ENCODE results near the gene HOOK2. TPM values are rescaled to one million over a fixed set of nuclear protein-coding genes. Genes with fewer than 3 reads are reported as not detected.
A peak's percentile ranks its signal among the peaks of the same experiment; 100 is the strongest.

HOOK2 gene
- total RNA-seq, 1 experiment from 2014 or later = 14.3 TPM

DNA sequence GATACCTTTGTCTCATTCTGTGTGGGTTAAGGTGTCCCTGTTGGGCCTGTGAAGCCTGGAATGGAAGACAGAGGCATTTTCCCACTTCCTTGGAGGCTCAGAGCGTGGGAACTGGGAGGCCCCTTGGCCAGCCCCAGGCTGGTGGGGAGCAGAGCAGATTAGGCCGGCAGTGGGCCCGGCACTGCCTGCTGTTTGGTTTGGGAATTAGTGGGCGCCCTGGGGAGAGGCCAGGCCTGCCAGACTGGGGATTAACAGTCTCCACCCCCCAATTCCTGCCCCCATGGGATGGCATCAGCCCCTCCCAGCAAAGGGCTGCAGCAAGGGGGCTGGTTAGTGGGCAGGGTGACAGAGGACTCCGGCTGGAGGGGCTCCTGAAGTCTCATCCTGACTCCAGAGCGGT is 26.9 kb downstream of the HOOK2 start:
- H3K4me3 ChIP-seq (ENCODE audit: low read depth in 2 of 2, low read length in 2 of 2) = no peak overlapping the region
- DNase-seq (ENCODE audit: low read depth, low spot score) (no peak), ATAC-seq (0 out of 2 replicates have a peak, but pooled peaks have one; percentile 3)
- no peak overlapping the region for H3K27ac ChIP-seq (ENCODE audit: low read length)
- ChIA-PET POLR2A (no interaction called here), CTCF (interaction anchor here (0.6 kb wide), 1 partner anchor 103 kb away, joined by 4 read pairs; no protein-coding TSS in a partner anchor)
- TF ChIP-seq SIN3A (IDR thresholded peaks at IDR 0.05; ENCODE audit: borderline replicate concordance, insufficient read depth, low read depth, low read length) (no peak), REST (IDR thresholded peaks at IDR 0.05; ENCODE audit: insufficient read depth in 1 of 2, low read depth in 2 of 2, low read length in 1 of 2) (no peak), CTCF (IDR thresholded peaks at IDR 0.05) (no peak), POLR2AphosphoS5 (IDR thresholded peaks at IDR 0.05; ENCODE audit: low read depth, low read length) (no peak), TCF7L2 (IDR thresholded peaks at IDR 0.05; ENCODE audit: low read depth, low read length) (no peak)
- BruUV-seq (replicated peaks) = no TSS peak
- in situ Hi-C loops (cut with HindIII; ENCODE audit: low pct_unique_long_range_greater_than_20kb, low sequenced_read_pairs) (no loop called here), intact Hi-C loops (cut with micrococcal nuclease; ENCODE audit: unreplicated experiment) (no loop called here)
- H3K36me3 ChIP-seq (ENCODE audit: control insufficient read depth, insufficient read depth, low read length) = no peaks in the 10 kb centered on the region
- no peaks in the 10 kb centered on the region for H3K9me3 ChIP-seq (ENCODE audit: control insufficient read depth, insufficient read depth, low read depth, low read length)
- no peaks in the 10 kb centered on the region for H3K27me3 ChIP-seq (ENCODE audit: control insufficient read depth, insufficient read depth, low read length)
- peaks cover 4% of the 10 kb centered on the region for H3K4me1 ChIP-seq (ENCODE audit: control insufficient read depth, insufficient read depth, low read length)

GRCh38 chr19:12745166-12745897 is 30.0 kb downstream of the HOOK2 start:
- TF ChIP-seq SIN3A (IDR thresholded peaks at IDR 0.05; ENCODE audit: borderline replicate concordance, insufficient read depth, low read depth, low read length) (no peak), TCF7L2 (IDR thresholded peaks at IDR 0.05; ENCODE audit: low read depth, low read length) (no peak), POLR2AphosphoS5 (IDR thresholded peaks at IDR 0.05; ENCODE audit: low read depth, low read length) (no peak), REST (IDR thresholded peaks at IDR 0.05; ENCODE audit: insufficient read depth in 1 of 2, low read depth in 2 of 2, low read length in 1 of 2) (no peak), CTCF (IDR thresholded peaks at IDR 0.05) (no peak)
- ChIA-PET POLR2A (interaction anchor here (0.6 kb wide), 1 partner anchor 20 kb away, joined by 8 read pairs; no protein-coding TSS in a partner anchor), CTCF (no interaction called here)
- intact Hi-C loops (cut with micrococcal nuclease; ENCODE audit: unreplicated experiment) = no loop called here
- in situ Hi-C loops (cut with HindIII; ENCODE audit: low pct_unique_long_range_greater_than_20kb, low sequenced_read_pairs) = no loop called here
- no peaks in the 10 kb centered on the region for H3K9me3 ChIP-seq (ENCODE audit: control insufficient read depth, insufficient read depth, low read depth, low read length)
- H3K4me3 ChIP-seq (ENCODE audit: low read depth in 2 of 2, low read length in 2 of 2) = no peak overlapping the region
- no peak overlapping the region for H3K27ac ChIP-seq (ENCODE audit: low read length)
- H3K4me1 ChIP-seq (ENCODE audit: control insufficient read depth, insufficient read depth, low read length) = peaks cover 4% of the 10 kb centered on the region
- no peak for ATAC-seq
- no peak for DNase-seq (ENCODE audit: low read depth, low spot score)
- BruUV-seq (replicated peaks) = no TSS peak
- H3K27me3 ChIP-seq (ENCODE audit: control insufficient read depth, insufficient read depth, low read length) = no peaks in the 10 kb centered on the region
- H3K36me3 ChIP-seq (ENCODE audit: control insufficient read depth, insufficient read depth, low read length) = no peaks in the 10 kb centered on the region

Measured in Panc1 (cell line).